GM12874 (cell line): ENCODE results near the gene TM4SF5.

Experiments used
- CTCF ChIP-seq: IDR thresholded peaks from 2 replicates; pipeline ENCODE4 v1.5.1; 2011; ENCODE audit warnings: low read depth, mild to moderate bottlenecking, control low read depth, low read length, moderate library complexity; ENCODE audit not compliant: insufficient read depth

The TM4SF5 gene

GRCh38 chr17:4796552-4796920 lies 24.9 kb downstream of the TM4SF5 start:
- TF ChIP-seq CTCF, result no peak

- TF ChIP-seq CTCF, result no peak
These were observed 28.9 kb downstream of the TM4SF5 start for GRCh38 chr17:4800462-4801196.

- TF ChIP-seq CTCF, result no peak
These were observed 30.5 kb downstream of the TM4SF5 start, which contains the start of gene C17orf114 for GRCh38 chr17:4802228-4802627. Gene C17orf114, minus strand, starts transcription at chr17:4802328.

- no peak for TF ChIP-seq CTCF
These were observed 34.7 kb downstream of the TM4SF5 start for GRCh38 chr17:4806456-4806776.

GRCh38 chr17:4806777-4807604 lies 35.3 kb downstream of the TM4SF5 start, which contains the start of gene PLD2:
Gene PLD2, plus strand, starts transcription at chr17:4807152. Its CDS starts 621 bp downstream, at chr17:4807773.
- no peak for TF ChIP-seq CTCF

- TF ChIP-seq CTCF, result no peak
These were observed 36.1 kb downstream of the TM4SF5 start for GRCh38 chr17:4807605-4808377.

- TF ChIP-seq CTCF, result no peak
These were observed 36.7 kb downstream of the TM4SF5 start for GRCh38 chr17:4808378-4808767.
